Measurements from ENCODE around the gene MPND. TPM values are rescaled to one million over a fixed set of nuclear protein-coding genes. Genes with fewer than 3 reads are reported as not detected.
A peak's percentile ranks its signal among the peaks of the same experiment; 100 is the strongest.

MPND gene
- polyA plus RNA-seq, 10 donors, result 10.9 to 15.9 (median 14.6) TPM

- no peak for DNase-seq
Measured at GRCh38 chr19:4376991-4377781, 33.8 kb downstream of the MPND start.

- no peak for DNase-seq
Measured at GRCh38 chr19:4378886-4379285, 35.5 kb downstream of the MPND start.

GRCh38 chr19:4379383-4380253 is 36.3 kb downstream of the MPND start:
- DNase-seq, result no peak

GRCh38 chr19:4380254-4380727 is 36.9 kb downstream of the MPND start:
- no peak for DNase-seq

DNA sequence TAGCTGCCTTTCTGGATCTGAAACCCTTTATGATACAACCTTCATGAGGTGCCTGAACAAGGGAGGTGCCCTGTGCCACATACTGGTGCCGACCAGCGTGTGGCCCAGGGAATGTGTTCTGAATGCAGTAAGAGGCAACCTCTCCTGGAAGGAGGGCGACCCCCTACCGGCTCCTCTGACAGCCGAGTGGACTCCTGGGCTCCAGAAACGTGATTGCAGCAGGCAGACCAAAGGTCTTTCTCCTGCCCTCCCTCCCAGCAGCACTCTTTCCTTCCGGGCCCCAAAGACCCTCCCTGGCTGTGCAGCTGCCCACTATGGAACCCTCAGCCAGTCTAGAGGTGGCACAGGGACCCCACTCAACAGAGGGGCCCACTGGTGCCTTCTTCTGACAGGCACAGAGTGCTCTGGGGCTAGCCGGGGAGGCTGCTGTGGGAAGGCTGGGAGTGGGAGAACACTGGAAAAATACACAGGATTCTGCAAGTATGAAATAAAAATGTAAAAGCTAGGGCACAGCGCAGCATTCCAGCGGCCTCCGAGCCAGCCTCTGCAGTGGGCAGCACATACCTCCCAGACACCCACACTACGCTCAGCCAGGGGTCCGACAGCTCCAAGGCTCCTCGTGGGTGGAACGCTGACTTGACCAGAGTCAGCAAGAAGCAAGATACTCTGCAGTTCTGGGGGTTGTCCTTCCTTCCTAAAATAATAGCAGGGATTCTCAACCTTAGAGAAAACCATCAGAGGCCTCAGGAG is 42.1 kb downstream of the MPND start:
- DNase-seq, result no peak

DNA sequence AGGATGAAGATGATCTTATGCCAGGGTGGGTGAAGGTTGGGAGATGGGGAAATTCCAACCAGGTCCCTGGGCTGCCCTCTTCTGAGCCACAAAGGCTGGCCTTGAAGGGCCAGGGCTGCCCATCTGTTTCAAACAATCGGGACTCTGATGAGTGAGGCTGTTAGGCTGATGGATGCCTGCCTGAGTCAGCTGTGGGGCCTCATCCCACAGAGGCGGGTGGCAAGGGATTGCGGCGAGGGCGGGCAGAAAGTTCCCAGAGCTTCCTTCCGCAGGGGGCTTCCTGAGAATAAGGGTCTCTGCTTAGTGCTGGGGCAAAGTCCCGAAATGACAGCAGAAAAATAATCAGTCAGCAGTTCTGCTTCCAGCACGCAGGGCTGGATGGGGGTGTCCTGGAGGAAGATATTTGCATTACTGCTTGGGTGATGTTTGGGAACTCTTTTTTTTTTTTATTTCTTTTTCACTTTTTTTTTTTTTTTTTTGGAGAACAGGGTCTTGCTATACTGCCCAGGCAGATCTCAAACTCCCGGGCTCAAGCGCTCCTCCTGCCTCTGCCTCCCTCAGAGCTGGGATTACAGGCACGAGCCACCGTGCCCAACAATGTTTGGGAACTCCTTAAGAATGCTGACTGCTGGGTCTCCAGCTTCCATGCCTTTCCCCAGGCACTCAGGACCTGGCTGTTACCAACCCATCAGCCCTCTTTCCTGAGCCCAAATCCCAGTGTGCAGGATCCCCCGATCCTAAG is 42.9 kb downstream of the MPND start:
- peak in 1 of 3 donors; percentile 11 for DNase-seq

GRCh38 chr19:4388337-4389063 is 45.1 kb downstream of the MPND start:
- DNase-seq, result peak in 1 of 3 donors; percentile 58

- no peak for DNase-seq
Measured at GRCh38 chr19:4389064-4389375, 45.7 kb downstream of the MPND start.

DNA sequence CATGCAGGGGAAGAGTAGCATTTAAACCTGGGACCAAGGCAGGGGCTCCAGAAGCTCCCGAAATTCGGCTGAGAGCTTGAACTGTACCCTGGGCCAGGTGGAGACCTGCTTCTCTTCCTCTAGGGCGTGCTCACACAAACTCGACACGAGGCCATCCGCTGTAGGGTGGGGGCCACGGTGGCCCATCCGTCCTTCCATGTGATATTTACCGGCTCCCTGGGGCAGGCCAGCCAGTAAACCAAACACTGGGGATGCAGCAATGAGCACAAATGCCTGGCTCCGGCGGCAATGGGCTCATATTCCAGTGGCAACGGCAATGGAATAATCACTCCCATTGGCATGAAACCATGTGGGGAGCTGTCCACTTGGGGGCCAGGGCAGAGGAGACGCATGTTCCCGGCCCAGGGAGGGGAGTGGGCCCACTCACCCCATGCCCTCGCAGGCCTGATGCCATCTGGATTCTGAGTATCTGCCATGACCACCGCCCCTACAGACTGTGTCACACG is 46.2 kb downstream of the MPND start:
- no peak for DNase-seq

DNA sequence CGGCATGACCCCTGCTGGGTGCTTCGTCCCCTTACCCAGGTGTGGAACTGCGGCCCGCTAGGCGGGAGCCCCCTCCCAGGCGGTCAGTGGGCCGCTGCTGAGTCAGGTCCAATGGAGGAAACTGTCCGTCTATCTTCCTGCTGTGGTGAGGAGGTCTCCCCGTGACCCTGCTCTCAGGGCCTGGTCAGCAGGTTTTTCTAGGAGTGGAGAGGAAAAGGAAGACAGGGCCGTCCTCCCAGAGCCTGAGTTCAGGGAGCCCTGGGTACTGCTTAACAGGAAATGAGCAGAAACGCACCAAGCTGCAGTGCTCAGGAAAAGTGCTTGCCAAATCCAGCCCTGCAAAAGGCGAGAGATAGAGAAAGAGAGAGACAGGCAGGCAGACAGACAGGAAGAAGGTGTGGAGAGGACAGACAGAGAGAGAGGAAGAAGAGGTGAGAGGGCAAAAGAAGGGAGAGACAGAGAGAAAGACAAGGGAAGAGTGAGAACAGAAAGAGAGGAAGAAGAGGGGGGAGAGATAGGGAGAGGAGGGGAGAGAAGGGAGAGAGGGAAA is 46.7 kb downstream of the MPND start:
- DNase-seq, result peak in 1 of 3 donors; percentile 79

DNA sequence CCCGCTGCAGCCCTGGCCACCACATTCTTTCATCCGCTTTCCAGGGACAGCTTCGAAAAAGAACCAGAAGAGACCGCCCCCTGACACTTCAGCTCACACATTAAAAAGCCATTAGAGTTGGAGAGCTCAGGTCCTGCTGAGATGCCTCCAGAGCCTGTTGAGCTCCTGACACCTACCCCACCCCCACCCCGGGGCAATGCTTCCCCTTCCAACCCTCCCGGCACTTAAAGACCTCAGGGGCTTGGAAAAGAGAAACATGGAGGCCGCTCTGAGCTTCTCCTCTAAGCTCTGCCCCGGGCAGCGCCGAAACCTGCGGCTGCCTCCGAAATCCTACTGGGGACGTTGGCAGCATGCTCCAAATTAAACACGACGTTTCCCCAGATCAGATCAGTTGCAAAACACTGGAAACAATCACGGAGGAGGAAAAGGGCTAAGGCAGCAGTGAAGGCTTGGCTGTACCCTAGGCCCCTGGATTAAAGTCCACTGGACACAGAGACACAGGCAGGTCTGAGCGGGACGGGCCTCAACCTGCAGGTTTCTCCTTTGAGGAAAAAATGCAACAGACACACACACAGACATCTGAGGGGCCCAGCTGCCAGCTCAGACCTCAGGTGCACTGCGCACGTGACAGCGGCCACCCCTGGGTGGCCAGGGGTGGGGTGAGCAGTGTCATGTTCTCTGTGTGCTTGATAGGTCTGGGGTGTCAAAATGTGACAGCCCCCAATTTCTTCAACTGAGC is 47.4 kb downstream of the MPND start:
- peak in 1 of 3 donors; percentile 63 for DNase-seq

GRCh38 chr19:4391306-4391693 is 47.9 kb downstream of the MPND start:
- DNase-seq, result no peak

- peak in 2 of 3 donors; percentile 76 to 84 for DNase-seq
Measured at GRCh38 chr19:4391701-4392483, 48.5 kb downstream of the MPND start.

GRCh38 chr19:4393947-4394590 is 50.7 kb downstream of the MPND start:
- peak in 1 of 3 donors; percentile 46 for DNase-seq

DNA sequence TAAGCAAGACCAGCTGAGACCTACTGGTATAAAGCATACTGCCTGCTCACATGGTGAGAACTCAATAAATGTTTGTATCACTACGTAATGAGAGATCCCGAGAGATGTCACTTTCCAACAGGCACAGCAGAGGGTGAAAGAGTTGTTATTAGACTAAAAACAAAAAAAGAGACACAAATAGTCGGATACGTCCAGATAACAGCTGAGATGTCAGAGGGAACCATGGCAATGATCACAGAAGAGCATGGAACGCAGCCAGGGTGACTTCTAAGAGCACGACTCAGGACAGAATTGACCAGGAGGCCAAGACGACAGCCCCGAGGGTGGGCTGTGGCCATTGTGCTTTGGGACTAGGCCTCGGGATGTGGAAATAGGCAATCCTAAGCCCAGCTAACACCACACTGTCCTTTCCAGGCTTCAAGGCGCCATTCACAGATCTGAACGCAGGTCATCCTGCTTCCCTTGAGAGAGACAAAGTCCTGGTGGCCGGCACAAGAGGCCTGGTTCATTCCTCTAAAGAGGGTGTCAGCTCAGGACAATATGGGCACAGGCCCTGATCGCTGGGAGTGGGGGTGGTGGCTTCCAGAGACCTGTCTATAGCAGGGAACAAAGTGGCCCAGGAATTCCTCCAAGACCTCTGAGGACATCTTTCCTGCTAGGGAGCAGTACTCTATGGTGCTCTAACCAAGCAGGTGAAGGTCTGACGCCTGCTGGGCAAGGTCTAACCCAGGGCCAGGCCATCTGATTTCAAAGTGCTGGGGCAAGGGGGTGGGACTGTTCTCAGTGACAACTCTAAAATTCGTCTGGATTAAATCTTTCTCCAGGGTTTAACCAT is 53.8 kb downstream of the MPND start:
- DNase-seq, result peak in 1 of 3 donors; percentile 29

DNA sequence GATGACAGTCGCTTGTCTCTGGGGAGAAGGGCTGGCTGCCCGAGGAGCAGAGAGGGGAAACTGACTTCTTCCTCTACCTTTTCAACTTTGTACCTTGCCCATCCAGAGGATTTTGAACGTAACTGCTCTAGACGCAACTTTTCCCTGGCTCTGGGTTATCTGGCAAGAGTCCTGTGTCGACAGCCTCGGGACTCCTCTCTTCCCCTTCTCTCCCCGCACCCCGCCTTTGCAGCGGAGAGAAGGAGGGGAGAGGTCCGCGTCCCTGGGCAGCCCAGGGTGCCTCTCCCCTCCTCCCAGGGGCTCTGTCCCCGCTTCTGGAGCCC is 56.4 kb downstream of the MPND start:
- DNase-seq, result peak in 1 of 3 donors; percentile 76
